ENCODE data around the gene GINS1. TPM values are rescaled to one million over a fixed set of nuclear protein-coding genes. Genes with fewer than 3 reads are reported as not detected.

The GINS1 gene
- total RNA-seq, 2 donors from 2014 or later, result 2.2 to 6.0 TPM

- H3K9me3 ChIP-seq, result no peaks in the 10 kb centered on the region
- H3K4me1 ChIP-seq (replicated peaks), result no peaks in the 10 kb centered on the region
- H3K27ac ChIP-seq, result no peak overlapping the region
- 46% methylated on average over 9 of the region's 9 CpGs for WGBS
- H3K27me3 ChIP-seq (replicated peaks; ENCODE audit: insufficient read depth), result no peaks in the 10 kb centered on the region
- no peak for TF ChIP-seq POLR2AphosphoS5 (IDR thresholded peaks at IDR 0.05)
- TF ChIP-seq CTCF (IDR thresholded peaks at IDR 0.05), result no peak
- TF ChIP-seq POLR2A (IDR thresholded peaks at IDR 0.05), result no peak
- H3K36me3 ChIP-seq, result no peaks in the 10 kb centered on the region
- intact Hi-C loops (cut with DNase I), result no loop called here
- no peak overlapping the region for H3K4me3 ChIP-seq
- DNase-seq (ENCODE audit: low spot score), result no peak
Observed at GRCh38 chr20:25486377-25486776, 78.9 kb downstream of the GINS1 start.

- WGBS, result 32% methylated on average over 2 of the region's 2 CpGs
Observed at GRCh38 chr20:25487306-25487705, 79.8 kb downstream of the GINS1 start.

GRCh38 chr20:25487975-25488374 lies 80.5 kb downstream of the GINS1 start:
- Histone ChIP-seq H3K27me3 (replicated peaks; ENCODE audit: insufficient read depth) (no peaks in the 10 kb centered on the region), H3K27ac (no peak overlapping the region), H3K4me3 (no peak overlapping the region), H3K36me3 (no peaks in the 10 kb centered on the region), H3K9me3 (no peaks in the 10 kb centered on the region), H3K4me1 (replicated peaks) (no peaks in the 10 kb centered on the region)
- DNase-seq (ENCODE audit: low spot score), result no peak
- intact Hi-C loops (cut with DNase I), result no loop called here
- TF ChIP-seq CTCF (IDR thresholded peaks at IDR 0.05) (no peak), POLR2A (IDR thresholded peaks at IDR 0.05) (no peak), POLR2AphosphoS5 (IDR thresholded peaks at IDR 0.05) (no peak)
- WGBS, result 84% methylated on average over 11 of the region's 11 CpGs

More at GRCh38 chr20:25487306-25487705, 79.8 kb downstream of the GINS1 start:
- intact Hi-C loops (cut with DNase I), result no loop called here
- H3K36me3 ChIP-seq, result no peaks in the 10 kb centered on the region
- H3K9me3 ChIP-seq, result no peaks in the 10 kb centered on the region
- no peaks in the 10 kb centered on the region for H3K4me1 ChIP-seq (replicated peaks)
- no peak overlapping the region for H3K4me3 ChIP-seq
- no peak overlapping the region for H3K27ac ChIP-seq
- no peak for TF ChIP-seq CTCF (IDR thresholded peaks at IDR 0.05)
- TF ChIP-seq POLR2A (IDR thresholded peaks at IDR 0.05), result no peak
- TF ChIP-seq POLR2AphosphoS5 (IDR thresholded peaks at IDR 0.05), result no peak
- H3K27me3 ChIP-seq (replicated peaks; ENCODE audit: insufficient read depth), result no peaks in the 10 kb centered on the region
- no peak for DNase-seq (ENCODE audit: low spot score)

- TF ChIP-seq CTCF (IDR thresholded peaks at IDR 0.05) (no peak), POLR2A (IDR thresholded peaks at IDR 0.05) (no peak), POLR2AphosphoS5 (IDR thresholded peaks at IDR 0.05) (no peak)
- WGBS, result 89% methylated on average over 15 of the region's 15 CpGs
- Histone ChIP-seq H3K27ac (no peak overlapping the region), H3K9me3 (no peaks in the 10 kb centered on the region), H3K36me3 (no peaks in the 10 kb centered on the region), H3K4me1 (replicated peaks) (no peaks in the 10 kb centered on the region), H3K27me3 (replicated peaks; ENCODE audit: insufficient read depth) (no peaks in the 10 kb centered on the region), H3K4me3 (no peak overlapping the region)
- intact Hi-C loops (cut with DNase I), result no loop called here
- DNase-seq (ENCODE audit: low spot score), result no peak
Observed at GRCh38 chr20:25489221-25489871, 81.9 kb downstream of the GINS1 start.
